ENCODE results near the gene OPRL1.
"Not testable (repeated sequence)": the region's sequence is repeated elsewhere in the genome, so short reads cannot be mapped to it uniquely, and the experiment has no call there.

The OPRL1 gene

GRCh38 chr20:64121586-64121985, 41.7 kb downstream of the OPRL1 start:
- DNase-seq = no peak

- not testable (repeated sequence) for DNase-seq
Measured at GRCh38 chr20:64122927-64123326, 43.0 kb downstream of the OPRL1 start.

GRCh38 chr20:64123517-64123916, 43.6 kb downstream of the OPRL1 start:
- not testable (repeated sequence) for DNase-seq

GRCh38 chr20:64129146-64129782, 49.4 kb downstream of the OPRL1 start:
- DNase-seq = no peak

GRCh38 chr20:64130271-64130670, 50.4 kb downstream of the OPRL1 start:
- no peak for DNase-seq

GRCh38 chr20:64130876-64131275, 51.0 kb downstream of the OPRL1 start:
- DNase-seq = no peak

- DNase-seq = no peak
Measured at GRCh38 chr20:64131406-64131805, 51.5 kb downstream of the OPRL1 start.

GRCh38 chr20:64133951-64134407, 54.1 kb downstream of the OPRL1 start:
- DNase-seq = no peak

- DNase-seq = not testable (repeated sequence)
Measured at GRCh38 chr20:64134744-64135143, 54.9 kb downstream of the OPRL1 start.

GRCh38 chr20:64136004-64136710, 56.3 kb downstream of the OPRL1 start:
- no peak for DNase-seq

- DNase-seq = no peak
Measured at GRCh38 chr20:64137598-64138031, 57.7 kb downstream of the OPRL1 start.

- no peak for DNase-seq
Measured at GRCh38 chr20:64138276-64138815, 58.5 kb downstream of the OPRL1 start.

GRCh38 chr20:64139199-64140060, 59.5 kb downstream of the OPRL1 start:
- DNase-seq = no peak

GRCh38 chr20:64140061-64140931, 60.4 kb downstream of the OPRL1 start:
- DNase-seq = no peak

GRCh38 chr20:64140956-64141355, 61.1 kb downstream of the OPRL1 start:
- DNase-seq = no peak

- no peak for DNase-seq
Measured at GRCh38 chr20:64142590-64142989, 62.7 kb downstream of the OPRL1 start.

- no peak for DNase-seq
Measured at GRCh38 chr20:64143018-64143801, 63.3 kb downstream of the OPRL1 start.

- no peak for DNase-seq
Measured at GRCh38 chr20:64144144-64144912, 64.4 kb downstream of the OPRL1 start.

GRCh38 chr20:64145458-64146300, 65.8 kb downstream of the OPRL1 start:
- no peak for DNase-seq

Data from effector CD4-positive, alpha-beta T cell (primary cell).